H1 (cell line): ENCODE measurements around the gene MAPK9. TPM values are rescaled to one million over a fixed set of nuclear protein-coding genes. Genes with fewer than 3 reads are reported as not detected.

Experiments
- CTCF ChIA-PET: fragments of 300-600 bp; sonication (Branson Sonifier 250); formaldehyde crosslinking; loops from one replicate; lab custom pipeline; 2021; ENCODE audit not compliant: partially characterized antibody; lab: Charles Lee
- POLR2A ChIA-PET: fragments of 300-600 bp; sonication (Branson Sonifier 250); formaldehyde crosslinking; loops from one replicate; lab custom pipeline; 2021; ENCODE audit warnings: inconsistent platforms; ENCODE audit not compliant: partially characterized antibody; lab: Charles Lee
- DNase-seq, 2 experiments: peaks; one replicate each; pipeline versions ENCODE4 v3.0.0 to v3.0.0-alpha.2; 2010 to 2022; ENCODE audit warnings: low spot score in 2 of 2, low read depth in 1 of 2, mixed read lengths in 1 of 2
- FAIRE-seq: peaks from 2 replicates; lab custom pipeline; 2011; peaks lifted over from hg19 to GRCh38; lab: Jason Lieb, UNC
- H2AFZ ChIP-seq: 2 replicates; pipeline ENCODE4 v1.8.1; 2012; ENCODE audit warnings: low read length, inconsistent platforms
- H2AK5ac ChIP-seq: 2 replicates; pipeline ENCODE4 v1.6.1; 2013; ENCODE audit warnings: low read depth, low read length
- H2BK120ac ChIP-seq: replicated peaks from 2 replicates; pipeline ENCODE3; 2013; ENCODE audit warnings: low read depth, low read length, inconsistent platforms
- H2BK12ac ChIP-seq: 2 replicates; pipeline ENCODE4 v1.6.1; 2013; ENCODE audit warnings: low read depth, low read length
- H2BK15ac ChIP-seq: 2 replicates; pipeline ENCODE4 v1.6.1; 2013; ENCODE audit warnings: low read length
- H2BK20ac ChIP-seq: 2 replicates; pipeline ENCODE4 v1.6.1; 2013; ENCODE audit warnings: low read length
- H2BK5ac ChIP-seq: 2 replicates; pipeline ENCODE4 v1.6.1; 2013; ENCODE audit warnings: low read depth, low read length
- H3K14ac ChIP-seq: 2 replicates; pipeline ENCODE4 v1.6.1; 2013; ENCODE audit warnings: inconsistent platforms; ENCODE audit not compliant: insufficient read length
- H3K18ac ChIP-seq: 2 replicates; pipeline ENCODE4 v1.6.1; 2013; ENCODE audit warnings: low read length; ENCODE audit errors: extremely low read depth
- H3K23ac ChIP-seq: 2 replicates; pipeline ENCODE4 v1.6.1; 2013; ENCODE audit warnings: inconsistent platforms; ENCODE audit not compliant: insufficient read length
- H3K23me2 ChIP-seq: 2 replicates; pipeline ENCODE4 v1.6.1; 2013; ENCODE audit warnings: low read depth, low read length
- H3K27ac ChIP-seq: 2 replicates; pipeline ENCODE4 v1.6.1; 2011; ENCODE audit warnings: low read depth, low read length, inconsistent platforms
- H3K27me3 ChIP-seq, 4 experiments: replicated peaks in 1 of 4; 1 replicate in 1 of 4; 2 replicates in 3 of 4; pipeline versions ENCODE4 v1.6.1 to v1.8.1; 2011 to 2013; ENCODE audit warnings: low read length in 3 of 4, mild to moderate bottlenecking in 3 of 4, inconsistent platforms in 2 of 4, mixed read lengths in 2 of 4, moderate library complexity in 1 of 4; ENCODE audit not compliant: control insufficient read depth in 3 of 4, insufficient read depth in 3 of 4; ENCODE audit errors: extremely low read depth in 1 of 4
- H3K36me3 ChIP-seq, 4 experiments: 2 replicates each; pipeline versions ENCODE4 v1.6.1 to v1.8.1; 2011 to 2013; ENCODE audit warnings: mild to moderate bottlenecking in 4 of 4, low read length in 3 of 4, moderate library complexity in 2 of 4, control low read depth in 1 of 4, inconsistent platforms in 1 of 4; ENCODE audit not compliant: insufficient read depth in 4 of 4, control insufficient read depth in 2 of 4
- H3K4ac ChIP-seq: replicated peaks from 2 replicates; pipeline ENCODE3; 2013; ENCODE audit warnings: low read length, low read depth, mixed read lengths, inconsistent platforms; ENCODE audit not compliant: insufficient read length
- H3K4me1 ChIP-seq, 4 experiments: replicated peaks in 1 of 4; 1 replicate in 1 of 4; 2 replicates in 3 of 4; pipeline versions ENCODE4 v1.6.1 to v1.8.1; 2011 to 2013; ENCODE audit warnings: low read length in 3 of 4, inconsistent platforms in 2 of 4, mixed read lengths in 1 of 4; ENCODE audit not compliant: insufficient read depth in 4 of 4, control insufficient read depth in 3 of 4
- H3K4me2 ChIP-seq, 2 experiments: 2 replicates each; pipeline versions ENCODE4 v1.6.1 to v1.8.1; 2011 to 2013; ENCODE audit warnings: low read depth in 2 of 2, low read length in 2 of 2, control low read depth in 1 of 2, inconsistent platforms in 1 of 2, mild to moderate bottlenecking in 1 of 2; ENCODE audit not compliant: insufficient read depth in 1 of 2
- H3K4me3 ChIP-seq, 4 experiments: fragments of 200-600, 300-600 bp in 1 of 4; sonication (generic), shearing (Covaris generic), sonication (Bioruptor Twin) in 1 of 4; 2 replicates each; pipeline versions ENCODE4 v1.5.1 to v1.8.1; 2011 to 2016; ENCODE audit warnings: low read length in 4 of 4, low read depth in 3 of 4, control low read depth in 2 of 4, inconsistent platforms in 2 of 4, mild to moderate bottlenecking in 2 of 4, mixed read lengths in 1 of 4, moderate library complexity in 1 of 4; ENCODE audit not compliant: insufficient read depth in 2 of 4; ENCODE audit errors: extremely low read depth in 1 of 4
- H3K56ac ChIP-seq: replicated peaks from 2 replicates; pipeline ENCODE3; 2013; ENCODE audit warnings: low read depth, mild to moderate bottlenecking, mixed read lengths, low read length, inconsistent platforms; ENCODE audit not compliant: insufficient read length
- H3K79me1 ChIP-seq: 2 replicates; pipeline ENCODE4 v1.6.1; 2013; ENCODE audit warnings: low read depth, low read length, control low read depth
- H3K79me2 ChIP-seq, 2 experiments: 2 replicates each; pipeline versions ENCODE4 v1.6.1 to v1.8.1; 2012 to 2013; ENCODE audit warnings: low read length in 2 of 2, mild to moderate bottlenecking in 2 of 2, inconsistent platforms in 1 of 2; ENCODE audit not compliant: insufficient read depth in 2 of 2, control insufficient read depth in 1 of 2
- H3K9ac ChIP-seq, 4 experiments: replicated peaks in 1 of 4; 1 replicate in 1 of 4; 2 replicates in 3 of 4; pipeline versions ENCODE4 v1.6.1 to v1.8.1; 2011 to 2013; ENCODE audit warnings: low read depth in 3 of 4, low read length in 3 of 4, control low read depth in 2 of 4, mild to moderate bottlenecking in 2 of 4, moderate library complexity in 2 of 4, inconsistent platforms in 1 of 4; ENCODE audit errors: extremely low read depth in 1 of 4
- H3K9me3 ChIP-seq, 2 experiments: 2 replicates each; pipeline versions ENCODE4 v1.6.1 to v1.8.1; 2012 to 2013; ENCODE audit warnings: mild to moderate bottlenecking in 2 of 2, moderate library complexity in 2 of 2, control low read depth in 1 of 2, inconsistent platforms in 1 of 2, low read depth in 1 of 2, low read length in 1 of 2, mixed read lengths in 1 of 2; ENCODE audit not compliant: insufficient read depth in 2 of 2
- H4K20me1 ChIP-seq, 2 experiments: replicated peaks in 1 of 2; 2 replicates each; pipeline versions ENCODE3 to v1.8.1; 2011 to 2013; ENCODE audit warnings: inconsistent platforms in 2 of 2, low read length in 2 of 2, mild to moderate bottlenecking in 1 of 2; ENCODE audit not compliant: insufficient read depth in 2 of 2, control insufficient read depth in 1 of 2
- H4K5ac ChIP-seq: 2 replicates; pipeline ENCODE4 v1.6.1; 2013; ENCODE audit warnings: low read length, low read depth, mixed read lengths, inconsistent platforms; ENCODE audit not compliant: insufficient read length
- H4K8ac ChIP-seq: 2 replicates; pipeline ENCODE4 v1.8.0; 2013; ENCODE audit warnings: mild to moderate bottlenecking, moderate library complexity, low read length, inconsistent platforms; ENCODE audit not compliant: insufficient read depth; ENCODE audit errors: extremely low read depth
- H4K91ac ChIP-seq: replicated peaks from 2 replicates; pipeline ENCODE3; 2013; ENCODE audit warnings: low read length, mixed read lengths, inconsistent platforms; ENCODE audit not compliant: insufficient read length
- BACH1 ChIP-seq: IDR thresholded peaks from 2 replicates; pipeline ENCODE4 v1.6.1; 2012; ENCODE audit warnings: low read length, improper control_type of control experiment
- WGBS, 2 experiments: shearing (Covaris generic) in 1 of 2; methylation state at CpG; one replicate each; pipeline versions ENCODE4 v1.1.6 to v1.1.7; 2013 to 2015; ENCODE audit warnings: low lambda C conversion rate in 2 of 2, mixed read lengths in 2 of 2, inconsistent platforms in 1 of 2, low coverage in 1 of 2, missing lambda C conversion rate in 1 of 2; ENCODE audit not compliant: insufficient replicate concordance in 2 of 2, insufficient coverage in 1 of 2, insufficient read length in 1 of 2; ENCODE audit errors: extremely low coverage in 1 of 2, missing lambda C conversion rate in 1 of 2; 5-methylcytosine and 5-hydroxymethylcytosine counted together
- polyA plus RNA-seq, 7 experiments: library from polyadenylated mRNA; depleted of rRNA in 3 of 7; stranded (reverse) in 5 of 7; unstranded in 2 of 7; fragments of >200 nt in 5 of 7; fragments of 200-250 nt in 2 of 7; gene quantifications; 1 replicate in 5 of 7; 2 replicates in 1 of 7; 4 replicates in 1 of 7; pipeline versions ENCODE4 v1.2.1 to v1.2.3, GENCODE V29; 2011 to 2013; ENCODE audit warnings: missing spikeins in 2 of 7, mixed read lengths in 2 of 7
- total RNA-seq: library from RNA; stranded (reverse); fragmentation: NEBNext Ultra II Directional; extraction: Animal tissue kit (Norgen Biotek cat#: 25700); gene quantifications from 2 replicates; pipeline ENCODE4 v1.2.1, GENCODE V29; 2021

MAPK9 gene
- total and polyA plus RNA-seq, 2 of the 8 experiments (the other 6 are each of a cell fraction or from before 2014, with no cell fraction given), result 22.3 to 43.7 TPM

DNA sequence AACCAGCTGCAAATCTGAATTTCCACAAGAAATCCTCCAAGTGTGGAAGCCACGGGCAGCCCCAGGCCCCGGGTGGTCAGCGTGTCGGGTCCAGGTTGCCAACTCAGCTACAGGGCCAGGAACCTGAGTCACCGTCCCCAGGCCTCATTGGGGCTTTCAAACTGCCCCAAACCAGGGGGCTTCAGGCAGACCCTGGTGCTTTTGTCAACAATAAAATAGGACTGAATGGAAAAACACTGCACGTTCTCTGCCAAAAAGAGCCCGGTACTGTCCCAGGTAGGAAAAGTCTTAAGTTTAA is 37.2 kb upstream of the MAPK9 start:
- CTCF ChIA-PET, result interaction anchor here (0.7 to 14.0 kb wide), 45 partner anchors 9 to 503 kb away, joined by 3 to 192 read pairs (median 5); no protein-coding TSS in a partner anchor
- H3K79me2 ChIP-seq, result no peaks in the 10 kb centered on the region
- H2BK5ac ChIP-seq, result no peak overlapping the region
- peaks cover 12 to 16% (median 13%) of the 10 kb centered on the region in 4 experiments for H3K4me1 ChIP-seq
- no peak overlapping the region for H2BK12ac ChIP-seq
- no peaks in the 10 kb centered on the region; the same call in 1 of the 2 replicates for H3K79me1 ChIP-seq
- FAIRE-seq, result no peak
- peaks cover 36 to 74% (median 61%) of the 10 kb centered on the region in 4 experiments for H3K36me3 ChIP-seq
- no peak overlapping the region for H4K91ac ChIP-seq
- H2BK20ac ChIP-seq, result no peak overlapping the region
- no peak overlapping the region for H2AFZ ChIP-seq
- no peak overlapping the region for H3K4me2 ChIP-seq
- no peak overlapping the region for H2BK15ac ChIP-seq
- H4K20me1 ChIP-seq, result peaks cover 0 to 7% of the 10 kb centered on the region in 2 experiments
- no peaks in the 10 kb centered on the region for H3K27me3 ChIP-seq
- H3K9me3 ChIP-seq, result no peaks in the 10 kb centered on the region
- no peak overlapping the region for H3K4me3 ChIP-seq
- POLR2A ChIA-PET, result interaction anchor here (0.9 to 10.9 kb wide), 9 partner anchors 9 to 162 kb away, joined by 3 to 146 read pairs (median 4); no protein-coding TSS in a partner anchor
- H3K56ac ChIP-seq, result no peak overlapping the region
- H3K23me2 ChIP-seq, result no peaks in the 10 kb centered on the region
- no peak for DNase-seq
- H3K18ac ChIP-seq, result no peak overlapping the region
- H3K27ac ChIP-seq, result no peak overlapping the region
- H4K8ac ChIP-seq, result no peak overlapping the region
- no peak overlapping the region for H3K9ac ChIP-seq
- no peak overlapping the region for H2AK5ac ChIP-seq
- no peak overlapping the region for H4K5ac ChIP-seq
- no peak overlapping the region for H3K4ac ChIP-seq
- H3K14ac ChIP-seq, result no peak overlapping the region
- 83% methylated on average over 7 of the region's 7 CpGs; no CpG with 5 or more reads in 1 of the 2 experiments for WGBS, 2 experiments
- no peak overlapping the region for H3K23ac ChIP-seq
- no peak overlapping the region for H2BK120ac ChIP-seq
- TF ChIP-seq BACH1, result no peak
